ENCODE results near the gene EYA3. TPM values are rescaled to one million over a fixed set of nuclear protein-coding genes. Genes with fewer than 3 reads are reported as not detected.

EYA3 gene
- total RNA-seq, 4 donors from 2014 or later: 9.6 to 15.5 (median 12.6) TPM

DNA sequence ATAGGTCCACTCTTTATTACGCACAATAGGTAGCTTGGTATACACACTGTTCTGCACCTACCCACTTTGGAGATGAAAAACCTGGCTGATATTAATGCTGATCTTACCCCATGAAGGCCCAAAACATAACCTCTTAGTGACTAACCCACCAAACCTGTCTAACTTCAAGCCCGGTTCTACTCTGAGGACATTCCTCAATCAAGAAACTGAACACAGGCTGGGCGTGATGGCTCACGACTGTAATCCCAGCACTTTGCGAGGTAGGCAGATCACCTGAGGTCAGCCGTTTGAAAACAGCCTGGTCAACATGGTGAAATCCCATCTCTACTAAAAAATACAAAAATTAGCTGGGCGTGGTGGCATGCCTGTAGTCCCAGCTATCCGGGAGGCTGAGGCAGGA is 50.5 kb downstream of the EYA3 start:
- TF ChIP-seq, protein P1, sequence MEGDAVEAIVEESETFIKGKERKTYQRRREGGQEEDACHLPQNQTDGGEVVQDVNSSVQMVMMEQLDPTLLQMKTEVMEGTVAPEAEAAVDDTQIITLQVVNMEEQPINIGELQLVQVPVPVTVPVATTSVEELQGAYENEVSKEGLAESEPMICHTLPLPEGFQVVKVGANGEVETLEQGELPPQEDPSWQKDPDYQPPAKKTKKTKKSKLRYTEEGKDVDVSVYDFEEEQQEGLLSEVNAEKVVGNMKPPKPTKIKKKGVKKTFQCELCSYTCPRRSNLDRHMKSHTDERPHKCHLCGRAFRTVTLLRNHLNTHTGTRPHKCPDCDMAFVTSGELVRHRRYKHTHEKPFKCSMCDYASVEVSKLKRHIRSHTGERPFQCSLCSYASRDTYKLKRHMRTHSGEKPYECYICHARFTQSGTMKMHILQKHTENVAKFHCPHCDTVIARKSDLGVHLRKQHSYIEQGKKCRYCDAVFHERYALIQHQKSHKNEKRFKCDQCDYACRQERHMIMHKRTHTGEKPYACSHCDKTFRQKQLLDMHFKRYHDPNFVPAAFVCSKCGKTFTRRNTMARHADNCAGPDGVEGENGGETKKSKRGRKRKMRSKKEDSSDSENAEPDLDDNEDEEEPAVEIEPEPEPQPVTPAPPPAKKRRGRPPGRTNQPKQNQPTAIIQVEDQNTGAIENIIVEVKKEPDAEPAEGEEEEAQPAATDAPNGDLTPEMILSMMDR (IDR thresholded peaks at IDR 0.05; ENCODE audit: low read depth): no peak

GRCh38 chr1:28037206-28037605 is 51.2 kb downstream of the EYA3 start:
- TF ChIP-seq, protein P1 (IDR thresholded peaks at IDR 0.05; ENCODE audit: low read depth): no peak

GRCh38 chr1:28036431-28036830 is 52.0 kb downstream of the EYA3 start:
- TF ChIP-seq, protein P1 (IDR thresholded peaks at IDR 0.05; ENCODE audit: low read depth): no peak

- TF ChIP-seq, protein P1 (IDR thresholded peaks at IDR 0.05; ENCODE audit: low read depth): no peak
Measured at GRCh38 chr1:28035420-28035819, 53.0 kb downstream of the EYA3 start.

DNA sequence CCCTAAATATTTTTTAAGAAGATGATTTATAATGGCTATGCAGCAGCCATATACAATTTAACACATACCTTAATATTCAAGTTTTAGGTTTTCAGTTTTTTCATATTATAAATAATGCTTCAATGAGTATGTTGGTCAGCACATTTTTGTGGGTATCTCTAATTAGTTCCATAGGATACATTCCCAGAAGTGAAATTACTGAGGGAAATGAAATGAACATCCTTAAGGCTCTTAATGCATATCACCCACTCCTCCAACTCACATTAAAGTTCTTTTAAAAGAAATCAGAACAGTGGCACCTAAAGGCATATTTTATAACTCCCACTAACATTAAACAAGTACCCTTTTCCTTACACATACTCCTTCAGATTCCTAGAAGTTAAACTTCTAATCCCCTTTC is 56.1 kb downstream of the EYA3 start:
- TF ChIP-seq, protein P1 (IDR thresholded peaks at IDR 0.05; ENCODE audit: low read depth): no peak

DNA sequence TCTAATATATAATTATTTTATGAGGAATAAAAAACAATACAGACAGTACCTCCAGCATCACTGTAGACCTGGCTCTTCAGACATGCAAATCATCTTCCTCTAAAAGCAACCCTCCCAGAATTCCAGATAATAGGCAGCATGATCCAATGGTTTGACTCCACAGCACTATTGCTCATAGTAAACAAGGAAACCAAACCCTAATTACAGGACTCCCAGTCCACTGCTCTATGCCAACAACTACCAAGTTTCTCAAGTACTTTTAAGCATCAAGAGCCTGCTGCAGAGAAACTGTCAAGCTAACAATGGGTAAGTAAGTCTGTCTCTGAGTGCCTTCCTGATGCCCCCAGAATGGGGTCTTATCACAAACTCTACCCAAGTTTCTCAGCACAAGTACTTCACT is 57.2 kb downstream of the EYA3 start:
- TF ChIP-seq, protein P1 (IDR thresholded peaks at IDR 0.05; ENCODE audit: low read depth): no peak

DNA sequence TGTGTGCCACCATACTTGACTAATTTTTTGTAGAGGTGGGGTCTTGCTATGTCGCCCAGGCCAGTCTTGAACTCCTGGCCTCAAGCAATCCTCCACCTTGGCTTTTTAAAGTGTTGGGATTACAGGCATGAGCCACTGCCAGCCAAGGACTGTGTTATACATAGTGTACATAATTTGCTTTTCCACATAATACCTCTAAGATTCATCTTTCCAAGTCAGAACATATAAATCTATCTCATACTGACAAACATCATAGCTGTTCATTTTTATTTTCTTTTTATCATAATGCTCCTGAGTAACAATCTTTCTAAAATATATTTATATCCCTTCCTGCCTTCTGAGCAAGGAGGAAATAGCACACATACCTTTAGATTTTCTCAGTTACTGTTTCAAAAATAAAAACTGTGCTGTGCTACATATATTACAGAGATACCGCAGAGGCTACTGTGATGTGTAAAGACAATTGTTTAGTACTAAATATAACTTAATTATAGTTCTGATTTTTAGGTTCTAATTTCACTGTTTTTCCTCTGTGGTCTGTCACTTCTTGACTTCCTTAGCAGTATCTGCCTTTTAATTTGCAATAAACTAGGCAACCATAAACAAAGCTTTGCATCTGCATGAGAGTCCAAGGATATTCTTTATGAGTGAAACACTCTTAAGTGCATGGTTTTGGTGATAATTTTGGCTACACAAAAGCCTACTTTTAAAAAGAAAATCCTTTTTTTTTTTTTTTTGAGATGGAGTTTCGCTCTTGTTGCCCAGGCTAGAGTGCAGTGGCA is 59.3 kb downstream of the EYA3 start:
- TF ChIP-seq, protein P1 (IDR thresholded peaks at IDR 0.05; ENCODE audit: low read depth): no peak

Data from subcutaneous adipose tissue (tissue), 4 donors.